Measurements from ENCODE around the gene CYBA. TPM values are rescaled to one million over a fixed set of nuclear protein-coding genes. Genes with fewer than 3 reads are reported as not detected.

The CYBA gene
- polyA plus RNA-seq, 4 donors: 46.1 to 160 (median 103) TPM

GRCh38 chr16:88647178-88648070, 3.4 kb downstream of the CYBA start:
- DNase-seq (ENCODE audit: low read depth in 4 of 4, low spot score in 3 of 4): no peak

- no peak for DNase-seq (ENCODE audit: low read depth in 4 of 4, low spot score in 3 of 4)
These were observed 4.4 kb downstream of the CYBA start for GRCh38 chr16:88646345-88647034.

DNA sequence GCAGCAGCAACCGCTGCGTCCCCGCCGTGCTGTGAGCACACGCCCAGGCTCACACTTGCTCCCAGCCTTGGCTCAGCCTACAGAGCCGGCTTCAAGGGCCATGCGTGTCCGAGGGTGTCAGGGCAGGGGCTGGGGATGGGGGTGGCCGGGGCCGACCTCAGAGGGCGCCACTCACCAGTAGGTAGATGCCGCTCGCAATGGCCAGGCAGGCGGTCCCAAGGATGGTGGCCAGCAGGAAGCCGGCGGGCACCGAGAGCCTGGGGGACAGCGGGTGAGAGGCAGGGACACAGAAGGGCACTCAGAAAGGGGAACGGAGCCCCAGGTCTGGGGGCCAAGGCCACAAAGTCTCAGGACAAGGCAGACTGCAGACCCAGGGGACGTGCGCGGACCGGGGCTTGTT, 4.9 kb downstream of the CYBA start:
- no peak for DNase-seq (ENCODE audit: low read depth in 4 of 4, low spot score in 3 of 4)

GRCh38 chr16:88645455-88645854, 5.4 kb downstream of the CYBA start:
- no peak for DNase-seq (ENCODE audit: low read depth in 4 of 4, low spot score in 3 of 4)

DNA sequence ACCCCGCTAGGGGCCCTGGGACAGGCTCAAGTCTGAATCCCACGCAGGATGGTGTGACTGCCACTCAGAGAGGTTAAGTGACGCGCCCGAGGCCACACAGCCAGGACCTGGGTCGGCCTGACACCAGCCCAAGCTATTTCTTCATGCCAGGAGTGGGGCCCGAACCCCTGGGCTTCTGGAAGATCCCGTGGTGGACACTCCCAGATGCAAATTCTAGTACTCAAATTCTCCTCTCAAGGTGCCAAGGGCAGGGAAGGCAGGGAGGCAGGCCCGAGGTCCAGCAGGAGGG, 7.3 kb downstream of the CYBA start:
- DNase-seq (ENCODE audit: low read depth in 4 of 4, low spot score in 3 of 4): no peak

GRCh38 chr16:88642881-88643643, 7.8 kb downstream of the CYBA start:
- no peak for DNase-seq (ENCODE audit: low read depth in 4 of 4, low spot score in 3 of 4)

DNA sequence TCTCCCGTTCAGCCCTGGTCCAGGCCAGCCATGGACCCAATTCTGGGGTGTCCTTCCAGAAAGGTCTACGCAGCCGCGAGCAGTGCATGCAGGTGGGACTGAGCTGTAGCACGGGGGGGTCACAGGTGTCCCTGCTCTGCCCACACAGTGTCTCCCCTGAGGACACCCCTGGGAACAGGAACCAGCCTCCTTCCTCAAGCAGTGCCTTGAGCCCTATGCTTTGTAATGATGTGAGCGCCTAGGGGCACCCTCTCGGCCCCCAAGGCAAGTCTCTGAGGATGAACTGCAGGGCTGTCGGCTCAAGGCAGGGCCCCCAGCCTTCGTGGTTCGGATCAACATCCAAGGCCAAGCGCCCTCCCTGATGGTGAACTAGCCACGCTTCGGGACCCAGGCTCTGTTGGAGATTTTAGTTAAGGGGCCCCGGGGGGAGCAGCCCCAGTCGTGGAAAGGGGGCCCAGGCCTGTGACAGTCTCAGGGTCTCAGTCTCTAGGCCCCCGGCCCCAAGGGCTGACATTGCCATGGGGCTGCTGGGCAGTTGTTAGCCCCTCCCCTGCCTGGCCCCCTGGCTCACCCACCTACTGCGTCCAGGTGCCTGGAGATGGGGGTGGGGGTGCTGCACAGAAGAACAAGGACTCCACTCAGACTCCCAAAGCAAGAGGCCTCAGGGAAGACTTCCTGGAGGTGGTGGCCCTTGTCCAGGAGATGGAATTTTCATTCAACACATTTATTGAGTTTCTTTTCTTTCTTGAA, 10.2 kb downstream of the CYBA start:
- DNase-seq (ENCODE audit: low read depth in 4 of 4, low spot score in 3 of 4): no peak

DNA sequence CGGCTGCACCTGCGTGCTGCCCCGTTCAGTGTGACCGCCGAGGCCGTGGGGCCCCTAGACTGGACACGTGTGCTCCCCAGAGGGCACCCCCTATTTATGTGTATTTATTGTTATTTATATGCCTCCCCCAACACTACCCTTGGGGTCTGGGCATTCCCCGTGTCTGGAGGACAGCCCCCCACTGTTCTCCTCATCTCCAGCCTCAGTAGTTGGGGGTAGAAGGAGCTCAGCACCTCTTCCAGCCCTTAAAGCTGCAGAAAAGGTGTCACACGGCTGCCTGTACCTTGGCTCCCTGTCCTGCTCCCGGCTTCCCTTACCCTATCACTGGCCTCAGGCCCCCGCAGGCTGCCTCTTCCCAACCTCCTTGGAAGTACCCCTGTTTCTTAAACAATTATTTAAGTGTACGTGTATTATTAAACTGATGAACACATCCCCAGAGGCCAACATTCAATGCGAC, 10.8 kb downstream of the CYBA start:
- no peak for DNase-seq (ENCODE audit: low read depth in 4 of 4, low spot score in 3 of 4)

DNA sequence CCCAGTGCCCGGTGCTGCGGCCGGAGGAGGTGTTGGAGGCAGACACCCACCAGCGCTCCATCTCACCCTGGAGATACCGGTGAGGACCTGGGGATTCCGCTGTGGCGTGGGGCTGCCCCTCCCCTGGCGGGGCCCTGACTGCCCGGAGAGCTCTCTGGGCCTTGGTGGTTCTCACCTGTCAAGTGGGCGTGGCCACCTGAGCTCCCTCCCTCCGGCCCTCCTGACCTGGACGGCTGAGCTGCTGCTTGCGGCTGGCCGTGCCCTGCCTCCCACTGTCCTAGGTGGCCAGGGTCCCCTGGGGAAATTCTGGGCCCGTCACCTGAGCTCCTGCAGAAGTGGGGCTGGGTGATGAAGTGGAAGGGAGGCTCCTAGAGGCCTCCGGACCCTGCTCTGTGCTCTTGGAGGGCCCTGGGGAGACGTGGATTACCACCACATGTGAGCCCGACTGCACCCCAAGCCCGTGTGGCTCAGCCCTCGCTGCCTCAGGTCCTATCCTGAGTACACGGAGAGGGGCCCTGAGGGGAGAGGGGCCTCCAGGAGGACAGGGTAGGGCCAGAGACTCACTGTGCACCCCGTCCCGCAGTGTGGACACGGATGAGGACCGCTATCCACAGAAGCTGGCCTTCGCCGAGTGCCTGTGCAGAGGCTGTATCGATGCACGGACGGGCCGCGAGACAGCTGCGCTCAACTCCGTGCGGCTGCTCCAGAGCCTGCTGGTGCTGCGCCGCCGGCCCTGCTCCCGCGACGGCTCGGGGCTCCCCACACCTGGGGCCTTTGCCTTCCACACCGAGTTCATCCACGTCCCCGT, 11.4 kb downstream of the CYBA start:
- no peak for DNase-seq (ENCODE audit: low read depth in 4 of 4, low spot score in 3 of 4)

GRCh38 chr16:88638323-88639230, 12.3 kb downstream of the CYBA start, which contains the start of gene IL17C:
Gene IL17C (plus strand): TSS chr16:88638572. CDS start chr16:88638642, 70 bp downstream.
- no peak for DNase-seq (ENCODE audit: low read depth in 4 of 4, low spot score in 3 of 4)

- no peak for DNase-seq (ENCODE audit: low read depth in 4 of 4, low spot score in 3 of 4)
These were observed 14.2 kb downstream of the CYBA start for GRCh38 chr16:88636488-88637265.

GRCh38 chr16:88635671-88636319, 15.1 kb downstream of the CYBA start:
- DNase-seq (ENCODE audit: low read depth in 4 of 4, low spot score in 3 of 4): no peak

DNA sequence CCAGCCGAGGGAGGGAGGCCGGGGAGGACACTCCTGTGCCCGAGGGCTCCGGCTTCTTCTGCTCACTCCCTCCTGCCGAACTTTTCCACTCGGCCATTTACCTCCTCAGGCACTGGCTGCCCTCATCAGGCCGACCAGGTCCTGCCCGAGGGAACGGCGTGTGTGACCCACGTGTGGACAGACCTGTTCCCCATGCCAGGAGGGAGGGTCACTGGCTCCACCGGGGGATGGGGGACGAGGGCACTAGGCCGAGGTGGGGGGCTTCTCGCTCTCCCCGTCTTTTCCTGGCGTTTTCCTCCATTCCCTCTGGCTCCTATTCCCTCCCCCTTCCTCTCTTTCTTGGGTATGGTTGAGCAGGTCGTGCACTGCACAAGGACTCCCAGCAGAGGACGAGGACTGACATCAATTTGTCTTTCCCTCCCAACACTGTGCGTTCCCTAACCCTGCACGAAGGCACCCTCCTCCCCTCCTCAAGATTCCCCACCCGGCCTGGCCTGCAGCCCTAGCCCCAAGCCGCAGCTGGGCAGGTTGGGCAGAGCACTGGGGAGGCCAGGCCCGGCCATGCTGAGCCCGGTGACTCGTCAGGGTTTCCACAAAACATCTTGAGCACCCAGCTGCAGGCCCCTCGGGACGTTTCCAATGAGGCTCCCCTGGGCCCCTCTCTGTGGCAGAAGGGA, 15.7 kb downstream of the CYBA start:
- no peak for DNase-seq (ENCODE audit: low read depth in 4 of 4, low spot score in 3 of 4)

DNA sequence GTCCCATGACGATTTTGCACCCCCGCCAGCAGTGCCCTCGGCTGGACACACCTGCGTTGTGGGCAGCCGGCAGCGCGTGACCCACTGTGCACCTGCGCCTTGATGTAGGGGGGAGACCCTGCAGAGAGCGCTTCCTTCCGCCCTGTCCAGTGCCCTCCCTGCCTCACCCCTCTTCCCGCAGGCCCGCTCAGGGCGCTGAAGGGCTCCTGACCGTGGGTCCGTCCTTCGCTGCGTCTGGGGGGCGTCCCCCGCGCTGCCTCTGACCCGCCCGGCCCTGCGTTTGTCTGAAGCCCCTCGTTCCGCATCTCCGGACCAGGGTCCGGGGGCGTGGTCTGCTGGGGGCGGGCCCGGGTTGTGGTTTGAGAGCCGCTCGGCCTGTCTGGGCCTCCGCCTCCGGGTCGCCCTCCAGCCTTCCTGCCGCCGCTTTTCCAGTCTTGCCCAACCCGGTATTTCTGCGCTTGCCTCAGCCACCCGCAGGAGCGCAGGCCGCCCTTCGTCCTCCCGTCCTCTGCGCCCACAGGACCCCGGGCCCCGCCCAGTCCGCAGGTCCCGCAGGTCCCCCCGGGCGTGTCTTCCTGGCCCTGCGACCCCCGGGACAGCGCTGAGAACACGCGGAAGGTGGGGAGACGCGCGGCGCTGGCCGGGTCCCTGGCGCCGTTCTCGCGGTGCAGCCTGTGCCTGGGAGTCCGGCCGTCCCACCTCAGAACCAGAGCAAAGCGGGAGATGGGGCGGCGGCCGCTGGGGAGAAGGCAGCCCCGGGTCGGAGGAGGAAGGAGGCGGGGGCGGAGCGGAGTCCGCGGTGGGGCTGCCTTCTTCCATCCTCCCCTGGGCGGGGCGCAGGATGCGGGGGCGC, 16.5 kb downstream of the CYBA start:
- DNase-seq (ENCODE audit: low read depth in 4 of 4, low spot score in 3 of 4): no peak

DNA sequence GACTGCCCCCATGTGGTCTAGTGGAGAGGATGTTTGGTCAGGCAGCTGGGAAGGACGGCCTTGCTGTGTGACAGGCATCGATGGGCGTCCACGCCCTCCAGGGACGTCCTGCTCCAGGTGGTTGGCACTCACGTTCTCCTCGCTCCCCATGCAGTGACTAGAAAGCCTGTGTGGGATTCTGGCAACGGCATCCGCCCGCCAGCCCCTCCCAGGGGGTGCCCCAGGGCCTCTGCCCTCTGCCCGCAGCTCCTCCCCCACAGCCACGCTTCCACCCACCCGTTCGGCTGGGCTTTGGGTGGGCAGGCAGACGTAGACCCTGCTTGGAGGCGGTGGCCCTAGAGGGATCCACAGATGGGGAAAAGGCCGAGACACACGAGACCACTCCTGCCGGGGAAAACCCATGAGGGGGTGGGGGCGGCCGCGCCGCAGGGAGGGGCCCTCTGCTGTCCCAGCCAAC, 17.1 kb downstream of the CYBA start:
- DNase-seq (ENCODE audit: low read depth in 4 of 4, low spot score in 3 of 4): no peak

DNA sequence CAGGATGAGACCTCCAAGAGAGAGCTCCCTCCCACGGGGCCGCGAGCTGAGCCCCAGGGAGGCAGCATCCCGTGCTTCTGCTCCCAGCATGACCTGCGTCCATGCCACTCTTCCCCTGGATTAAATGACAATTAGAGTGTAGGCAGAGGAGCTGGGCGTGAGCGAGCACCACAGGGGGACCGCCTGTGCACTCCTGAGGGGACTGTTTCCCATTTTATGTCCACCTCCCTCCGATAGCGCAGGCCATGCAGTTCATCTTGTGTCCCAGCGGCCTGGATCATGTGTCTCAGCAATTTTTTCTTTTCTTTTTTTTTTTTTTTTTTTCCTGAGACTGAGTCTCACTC, 18.3 kb downstream of the CYBA start:
- no peak for DNase-seq (ENCODE audit: low read depth in 4 of 4, low spot score in 3 of 4)

All from left renal pelvis (tissue), 4 donors.